HG02852 (cell line): ENCODE measurements around the gene TTLL7.

Experiments used
- ATAC-seq: cut with Tn5 transposase; IDR thresholded peaks from one replicate; pipeline ENCODE4 v1.9.1; 2021; ENCODE audit warnings: mild to moderate bottlenecking, moderate library complexity; ENCODE audit not compliant: unreplicated experiment

The TTLL7 gene

DNA sequence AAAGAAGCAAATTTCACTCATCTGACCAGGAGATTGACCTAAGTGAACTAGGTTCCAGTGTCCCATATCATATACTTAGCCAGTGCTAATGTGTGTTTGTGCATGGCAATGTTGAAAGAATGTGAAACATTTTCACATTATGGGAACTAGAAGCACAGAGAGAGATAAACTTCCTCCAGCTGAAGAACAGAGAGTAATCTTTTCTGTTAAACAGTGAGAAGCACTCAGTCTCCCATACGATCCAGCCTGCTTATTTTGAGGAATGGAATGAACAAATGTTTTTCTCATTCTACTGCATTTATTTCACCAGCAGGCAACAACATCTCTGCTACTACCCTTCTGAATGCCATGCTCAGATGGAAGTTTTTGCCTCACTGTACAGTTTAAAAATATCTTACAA is 170.5 kb downstream of the TTLL7 start:
- ATAC-seq = no peak

DNA sequence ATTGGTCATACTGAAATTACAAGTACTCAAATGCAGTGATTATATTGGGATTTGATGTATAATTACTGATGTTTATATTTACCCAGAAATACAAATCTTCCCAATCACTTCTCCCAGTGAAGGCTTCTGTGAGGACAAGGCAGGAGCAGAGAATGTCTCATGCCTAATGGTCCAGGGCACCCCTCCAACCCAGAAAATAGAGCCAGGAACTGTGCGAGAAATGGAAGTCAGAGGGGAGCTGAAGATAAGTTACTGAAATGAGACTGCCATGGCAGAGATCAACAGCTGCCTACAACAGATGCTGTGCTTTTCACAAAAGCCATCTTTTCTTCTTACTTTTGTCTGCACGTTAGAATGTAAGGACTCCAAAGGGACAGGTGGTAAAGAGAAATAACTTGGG is 171.2 kb downstream of the TTLL7 start:
- ATAC-seq = no peak

DNA sequence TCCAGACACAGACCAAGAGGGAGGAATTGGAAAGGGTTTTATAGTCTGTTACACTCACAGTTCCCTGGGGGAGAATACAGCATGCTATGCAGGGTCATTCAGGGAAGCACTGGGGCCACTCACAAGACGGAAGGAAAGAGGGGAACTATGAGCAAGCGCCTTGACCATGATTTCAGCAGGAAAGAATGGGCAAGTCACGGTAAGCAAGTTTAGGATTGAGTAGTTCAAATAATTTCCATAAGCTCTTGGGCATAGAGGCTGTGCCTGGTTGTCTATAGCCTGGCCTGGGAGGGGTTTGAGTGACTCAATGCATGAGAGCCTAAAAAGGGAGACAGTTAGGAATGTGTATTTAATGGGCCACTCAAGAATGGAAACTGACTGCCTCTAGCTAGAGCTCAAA is 176.7 kb downstream of the TTLL7 start:
- ATAC-seq = no peak

GRCh38 chr1:83819436-83819835 is 179.5 kb downstream of the TTLL7 start:
- no peak for ATAC-seq

DNA sequence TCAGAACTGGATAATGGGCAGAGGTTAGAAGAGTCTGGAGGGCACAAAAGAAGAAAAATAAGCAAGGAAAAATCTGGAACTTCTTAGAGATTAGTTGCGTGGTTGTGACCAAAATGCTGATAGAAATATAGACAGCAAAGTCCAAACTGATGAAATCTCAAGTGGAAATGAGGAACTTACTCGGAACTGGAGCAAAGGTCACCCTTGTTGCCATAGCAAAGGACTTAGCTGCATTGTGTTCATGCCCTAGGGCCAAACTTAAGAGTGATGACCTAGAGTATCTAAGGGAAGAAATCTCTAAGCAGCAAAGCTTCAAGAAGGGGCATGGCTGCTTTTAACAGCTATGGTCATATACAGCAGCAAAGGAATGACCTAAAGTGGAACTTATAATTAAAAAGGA is 180.0 kb downstream of the TTLL7 start:
- no peak for ATAC-seq

- ATAC-seq = no peak
Observed at GRCh38 chr1:83816836-83817235, 182.1 kb downstream of the TTLL7 start.

GRCh38 chr1:83815330-83815729 is 183.6 kb downstream of the TTLL7 start:
- no peak for ATAC-seq
